H1 (cell line): Measurements from ENCODE around the gene DYDC2. TPM values are rescaled to one million over a fixed set of nuclear protein-coding genes. Genes with fewer than 3 reads are reported as not detected.

ENCODE experiments used
- CBX8 ChIP-seq: fragments of 300-800, 300-1000 bp; sonication (generic); IDR thresholded peaks from 2 replicates; pipeline ENCODE4 v1.7.1; 2016; ENCODE audit warnings: low read depth, low read length, borderline replicate concordance
- FOSL1 ChIP-seq: IDR thresholded peaks from 2 replicates; pipeline ENCODE4 v1.6.1; 2011; ENCODE audit warnings: mild to moderate bottlenecking, low read depth, low read length, moderate library complexity; ENCODE audit not compliant: insufficient read depth
- HDAC6 ChIP-seq: IDR thresholded peaks from one replicate; pipeline ENCODE4 v1.7.1; 2012; ENCODE audit warnings: low read depth, mild to moderate bottlenecking, inconsistent platforms, low read length, moderate library complexity
- KDM1A ChIP-seq: fragments of 200-600, 300-600 bp; sonication (generic); IDR thresholded peaks from 2 replicates; pipeline ENCODE4 v1.7.1; 2016; ENCODE audit warnings: mild to moderate bottlenecking, low read length, borderline replicate concordance
- MAFK ChIP-seq: IDR thresholded peaks from 2 replicates; pipeline ENCODE4 v1.6.1; 2012; ENCODE audit warnings: low read depth, mild to moderate bottlenecking, improper control_type of control experiment, low read length
- POLR2AphosphoS5 ChIP-seq: IDR thresholded peaks from 2 replicates; pipeline ENCODE4 v1.6.1; 2011; ENCODE audit warnings: low read depth, low read length
- RFX5 ChIP-seq: IDR thresholded peaks from 2 replicates; pipeline ENCODE4 v1.6.1; 2011; ENCODE audit warnings: low read depth, low read length, improper control_type of control experiment, borderline replicate concordance
- RNF2 ChIP-seq: fragments of 200-900, 300-1000 bp; sonication (generic); IDR thresholded peaks from 2 replicates; pipeline ENCODE4 v1.7.1; 2016; ENCODE audit warnings: borderline replicate concordance, low read depth, mild to moderate bottlenecking, antibody characterized with exemption, low read length; ENCODE audit not compliant: poor library complexity, severe bottlenecking; ENCODE audit errors: missing control alignments
- SAP30 ChIP-seq: fragments of 300-600 bp; sonication (generic); IDR thresholded peaks from 2 replicates; pipeline ENCODE4 v1.7.1; 2012; ENCODE audit warnings: low read length, moderate library complexity, mild to moderate bottlenecking, inconsistent platforms; ENCODE audit not compliant: insufficient read depth, insufficient replicate concordance
- SIN3A ChIP-seq, 2 experiments: IDR thresholded peaks in 1 of 2; conservative IDR thresholded peaks in 1 of 2; 2 replicates each; pipeline ENCODE4 v1.6.1; 2011 to 2012; ENCODE audit warnings: low read length in 2 of 2, improper control_type of control experiment in 1 of 2, low read depth in 1 of 2, mild to moderate bottlenecking in 1 of 2
- ZNF274 ChIP-seq: IDR thresholded peaks from 2 replicates; pipeline ENCODE4 v1.7.0; 2012; ENCODE audit warnings: low read length, borderline replicate concordance; ENCODE audit errors: extremely low read depth
- polyA plus RNA-seq, 7 experiments: library from polyadenylated mRNA; depleted of rRNA in 3 of 7; stranded (reverse) in 5 of 7; unstranded in 2 of 7; fragments of >200 nt in 5 of 7; fragments of 200-250 nt in 2 of 7; gene quantifications; 1 replicate in 5 of 7; 2 replicates in 1 of 7; 4 replicates in 1 of 7; pipeline versions ENCODE4 v1.2.1 to v1.2.3, GENCODE V29; 2011 to 2013; ENCODE audit warnings: missing spikeins in 2 of 7, mixed read lengths in 2 of 7
- total RNA-seq: library from RNA; stranded (reverse); fragmentation: NEBNext Ultra II Directional; extraction: Animal tissue kit (Norgen Biotek cat#: 25700); gene quantifications from 2 replicates; pipeline ENCODE4 v1.2.1, GENCODE V29; 2021

DYDC2 gene
- total and polyA plus RNA-seq, 2 of the 8 experiments (the other 6 are each of a cell fraction or from before 2014, with no cell fraction given) = 1.5 to 5.2 TPM

- TF ChIP-seq SIN3A (conservative IDR thresholded peaks at IDR 0.05 in 1 of 2, IDR thresholded peaks at IDR 0.05 in 1 of 2; ENCODE audit: low read depth in 1 of 2, low read length in 2 of 2) = peak; percentile 31 to 84; a peak in 2 of 4 replicates
- no peak for TF ChIP-seq CBX8
- TF ChIP-seq HDAC6 = no peak
- TF ChIP-seq RNF2 = peak; percentile 56
- TF ChIP-seq ZNF274 = no peak
- TF ChIP-seq RFX5 = no peak
- no peak for TF ChIP-seq MAFK
- TF ChIP-seq FOSL1 = no peak
- no peak for TF ChIP-seq KDM1A
- TF ChIP-seq POLR2AphosphoS5 = no peak; the same call in 1 of the 2 replicates
- TF ChIP-seq SAP30 = no peak
Observed at GRCh38 chr10:80356563-80356988, at the start of gene DYDC2, which contains the start of gene DYDC1 (continued).
